ENCODE measurements around the gene CDH8. TPM values are rescaled to one million over a fixed set of nuclear protein-coding genes. Genes with fewer than 3 reads are reported as not detected.

CDH8 gene
- total and polyA plus RNA-seq, 4 donors, result 0.09 TPM; not detected in 3

GRCh38 chr16:62068747-62069146, 32.5 kb upstream of the CDH8 start:
- Histone ChIP-seq H3K9ac (ENCODE audit: low read depth in 1 of 2, low read length in 2 of 2) (no peak overlapping the region), H3K9me3 (ENCODE audit: control insufficient read depth in 4 of 4, low read length in 3 of 4) (no peaks in the 10 kb centered on the region), H3K4me1 (ENCODE audit: control insufficient read depth in 4 of 4, insufficient read depth in 4 of 4, low read length in 3 of 4) (no peaks in the 10 kb centered on the region), H3K27me3 (ENCODE audit: control insufficient read depth in 4 of 4, insufficient read depth in 4 of 4, low read length in 3 of 4) (no peaks in the 10 kb centered on the region), H3K4me3 (ENCODE audit: low read depth in 1 of 3, low read length in 3 of 3) (no peak overlapping the region), H3K36me3 (ENCODE audit: control insufficient read depth in 4 of 4, insufficient read depth in 3 of 4, low read depth in 1 of 4, low read length in 3 of 4) (no peaks in the 10 kb centered on the region), H3K27ac (ENCODE audit: low read depth in 1 of 2, low read length in 2 of 2) (no peak overlapping the region)
- no peak for DNase-seq (ENCODE audit: low spot score)
- no peak for TF ChIP-seq RXRA (IDR thresholded peaks at IDR 0.05)
- TF ChIP-seq HNF4G (IDR thresholded peaks at IDR 0.05), result no peak
- 81% methylated on average over 1 of the region's 1 CpG for WGBS

- Histone ChIP-seq H3K36me3 (ENCODE audit: control insufficient read depth in 4 of 4, insufficient read depth in 3 of 4, low read depth in 1 of 4, low read length in 3 of 4) (no peaks in the 10 kb centered on the region), H3K27ac (ENCODE audit: low read depth in 1 of 2, low read length in 2 of 2) (no peak overlapping the region), H3K27me3 (ENCODE audit: control insufficient read depth in 4 of 4, insufficient read depth in 4 of 4, low read length in 3 of 4) (no peaks in the 10 kb centered on the region), H3K4me3 (ENCODE audit: low read depth in 1 of 3, low read length in 3 of 3) (no peak overlapping the region), H3K9ac (ENCODE audit: low read depth in 1 of 2, low read length in 2 of 2) (no peak overlapping the region), H3K9me3 (ENCODE audit: control insufficient read depth in 4 of 4, low read length in 3 of 4) (no peaks in the 10 kb centered on the region), H3K4me1 (ENCODE audit: control insufficient read depth in 4 of 4, insufficient read depth in 4 of 4, low read length in 3 of 4) (no peaks in the 10 kb centered on the region)
- DNase-seq (ENCODE audit: low spot score), result no peak
- TF ChIP-seq SP1 (IDR thresholded peaks at IDR 0.05), result no peak
- TF ChIP-seq RAD21 (IDR thresholded peaks at IDR 0.05), result no peak
- TF ChIP-seq NR2F2 (IDR thresholded peaks at IDR 0.05), result no peak
- no peak for TF ChIP-seq EGR1 (IDR thresholded peaks at IDR 0.05; ENCODE audit: low read depth in 2 of 2)
- no peak for TF ChIP-seq FOXA1 (IDR thresholded peaks at IDR 0.05)
- no peak for TF ChIP-seq JUND (IDR thresholded peaks at IDR 0.05)
- no peak for TF ChIP-seq HNF4G (IDR thresholded peaks at IDR 0.05)
- TF ChIP-seq RXRA (IDR thresholded peaks at IDR 0.05), result no peak
- no peak for TF ChIP-seq YY1 (IDR thresholded peaks at IDR 0.05)
- TF ChIP-seq, protein P1, sequence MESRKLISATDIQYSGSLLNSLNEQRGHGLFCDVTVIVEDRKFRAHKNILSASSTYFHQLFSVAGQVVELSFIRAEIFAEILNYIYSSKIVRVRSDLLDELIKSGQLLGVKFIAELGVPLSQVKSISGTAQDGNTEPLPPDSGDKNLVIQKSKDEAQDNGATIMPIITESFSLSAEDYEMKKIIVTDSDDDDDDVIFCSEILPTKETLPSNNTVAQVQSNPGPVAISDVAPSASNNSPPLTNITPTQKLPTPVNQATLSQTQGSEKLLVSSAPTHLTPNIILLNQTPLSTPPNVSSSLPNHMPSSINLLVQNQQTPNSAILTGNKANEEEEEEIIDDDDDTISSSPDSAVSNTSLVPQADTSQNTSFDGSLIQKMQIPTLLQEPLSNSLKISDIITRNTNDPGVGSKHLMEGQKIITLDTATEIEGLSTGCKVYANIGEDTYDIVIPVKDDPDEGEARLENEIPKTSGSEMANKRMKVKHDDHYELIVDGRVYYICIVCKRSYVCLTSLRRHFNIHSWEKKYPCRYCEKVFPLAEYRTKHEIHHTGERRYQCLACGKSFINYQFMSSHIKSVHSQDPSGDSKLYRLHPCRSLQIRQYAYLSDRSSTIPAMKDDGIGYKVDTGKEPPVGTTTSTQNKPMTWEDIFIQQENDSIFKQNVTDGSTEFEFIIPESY (IDR thresholded peaks at IDR 0.05), result no peak
- no peak for TF ChIP-seq FOXA2 (IDR thresholded peaks at IDR 0.05)
- TF ChIP-seq GABPA (IDR thresholded peaks at IDR 0.05 in 1 of 2, conservative IDR thresholded peaks at IDR 0.05 in 1 of 2), result no peak
- no peak for TF ChIP-seq TAF1 (conservative IDR thresholded peaks at IDR 0.05)
- TF ChIP-seq, protein P2, sequence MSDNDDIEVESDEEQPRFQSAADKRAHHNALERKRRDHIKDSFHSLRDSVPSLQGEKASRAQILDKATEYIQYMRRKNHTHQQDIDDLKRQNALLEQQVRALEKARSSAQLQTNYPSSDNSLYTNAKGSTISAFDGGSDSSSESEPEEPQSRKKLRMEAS (IDR thresholded peaks at IDR 0.05), result no peak
- no peak for TF ChIP-seq HNF4A (conservative IDR thresholded peaks at IDR 0.05)
- TF ChIP-seq, protein P3, sequence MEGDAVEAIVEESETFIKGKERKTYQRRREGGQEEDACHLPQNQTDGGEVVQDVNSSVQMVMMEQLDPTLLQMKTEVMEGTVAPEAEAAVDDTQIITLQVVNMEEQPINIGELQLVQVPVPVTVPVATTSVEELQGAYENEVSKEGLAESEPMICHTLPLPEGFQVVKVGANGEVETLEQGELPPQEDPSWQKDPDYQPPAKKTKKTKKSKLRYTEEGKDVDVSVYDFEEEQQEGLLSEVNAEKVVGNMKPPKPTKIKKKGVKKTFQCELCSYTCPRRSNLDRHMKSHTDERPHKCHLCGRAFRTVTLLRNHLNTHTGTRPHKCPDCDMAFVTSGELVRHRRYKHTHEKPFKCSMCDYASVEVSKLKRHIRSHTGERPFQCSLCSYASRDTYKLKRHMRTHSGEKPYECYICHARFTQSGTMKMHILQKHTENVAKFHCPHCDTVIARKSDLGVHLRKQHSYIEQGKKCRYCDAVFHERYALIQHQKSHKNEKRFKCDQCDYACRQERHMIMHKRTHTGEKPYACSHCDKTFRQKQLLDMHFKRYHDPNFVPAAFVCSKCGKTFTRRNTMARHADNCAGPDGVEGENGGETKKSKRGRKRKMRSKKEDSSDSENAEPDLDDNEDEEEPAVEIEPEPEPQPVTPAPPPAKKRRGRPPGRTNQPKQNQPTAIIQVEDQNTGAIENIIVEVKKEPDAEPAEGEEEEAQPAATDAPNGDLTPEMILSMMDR (IDR thresholded peaks at IDR 0.05; ENCODE audit: low read depth, low read length, missing input control), result no peak
- TF ChIP-seq, protein P4, sequence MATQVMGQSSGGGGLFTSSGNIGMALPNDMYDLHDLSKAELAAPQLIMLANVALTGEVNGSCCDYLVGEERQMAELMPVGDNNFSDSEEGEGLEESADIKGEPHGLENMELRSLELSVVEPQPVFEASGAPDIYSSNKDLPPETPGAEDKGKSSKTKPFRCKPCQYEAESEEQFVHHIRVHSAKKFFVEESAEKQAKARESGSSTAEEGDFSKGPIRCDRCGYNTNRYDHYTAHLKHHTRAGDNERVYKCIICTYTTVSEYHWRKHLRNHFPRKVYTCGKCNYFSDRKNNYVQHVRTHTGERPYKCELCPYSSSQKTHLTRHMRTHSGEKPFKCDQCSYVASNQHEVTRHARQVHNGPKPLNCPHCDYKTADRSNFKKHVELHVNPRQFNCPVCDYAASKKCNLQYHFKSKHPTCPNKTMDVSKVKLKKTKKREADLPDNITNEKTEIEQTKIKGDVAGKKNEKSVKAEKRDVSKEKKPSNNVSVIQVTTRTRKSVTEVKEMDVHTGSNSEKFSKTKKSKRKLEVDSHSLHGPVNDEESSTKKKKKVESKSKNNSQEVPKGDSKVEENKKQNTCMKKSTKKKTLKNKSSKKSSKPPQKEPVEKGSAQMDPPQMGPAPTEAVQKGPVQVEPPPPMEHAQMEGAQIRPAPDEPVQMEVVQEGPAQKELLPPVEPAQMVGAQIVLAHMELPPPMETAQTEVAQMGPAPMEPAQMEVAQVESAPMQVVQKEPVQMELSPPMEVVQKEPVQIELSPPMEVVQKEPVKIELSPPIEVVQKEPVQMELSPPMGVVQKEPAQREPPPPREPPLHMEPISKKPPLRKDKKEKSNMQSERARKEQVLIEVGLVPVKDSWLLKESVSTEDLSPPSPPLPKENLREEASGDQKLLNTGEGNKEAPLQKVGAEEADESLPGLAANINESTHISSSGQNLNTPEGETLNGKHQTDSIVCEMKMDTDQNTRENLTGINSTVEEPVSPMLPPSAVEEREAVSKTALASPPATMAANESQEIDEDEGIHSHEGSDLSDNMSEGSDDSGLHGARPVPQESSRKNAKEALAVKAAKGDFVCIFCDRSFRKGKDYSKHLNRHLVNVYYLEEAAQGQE (IDR thresholded peaks at IDR 0.05), result no peak
- TF ChIP-seq ATF3 (IDR thresholded peaks at IDR 0.05), result no peak
- whole genome bisulfite sequencing, result 32% methylated on average over 1 of the region's 1 CpG
These were observed 31.7 kb upstream of the CDH8 start for GRCh38 chr16:62067981-62068380.
